GM03348 (cell line): ENCODE results near the gene TMEM234.
A peak's percentile ranks its signal among the peaks of the same experiment; 100 is the strongest.

Experiments used
- DNase-seq: peaks from one replicate; pipeline ENCODE4 v3.0.0; 2012; ENCODE audit warnings: low spot score

The TMEM234 gene

DNA sequence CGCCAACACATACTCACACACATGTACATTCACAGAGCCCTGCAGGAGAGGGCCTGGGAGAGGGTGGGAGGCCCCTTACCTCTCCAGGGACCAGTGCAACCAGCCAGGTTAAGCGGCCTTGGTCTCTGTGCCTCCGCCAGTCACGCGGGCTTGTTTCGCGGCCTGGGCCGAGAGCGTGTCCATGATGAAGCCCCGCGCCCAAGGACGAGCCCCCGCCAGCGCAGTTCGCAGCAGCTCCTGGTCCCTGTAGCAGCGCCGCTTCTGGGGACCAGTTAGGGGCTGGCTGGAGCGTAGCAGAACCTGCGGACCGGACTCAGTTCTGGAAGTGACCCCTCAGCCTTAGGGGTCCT lies 17.6 kb upstream of the TMEM234 start:
- DNase-seq, result no peak

DNA sequence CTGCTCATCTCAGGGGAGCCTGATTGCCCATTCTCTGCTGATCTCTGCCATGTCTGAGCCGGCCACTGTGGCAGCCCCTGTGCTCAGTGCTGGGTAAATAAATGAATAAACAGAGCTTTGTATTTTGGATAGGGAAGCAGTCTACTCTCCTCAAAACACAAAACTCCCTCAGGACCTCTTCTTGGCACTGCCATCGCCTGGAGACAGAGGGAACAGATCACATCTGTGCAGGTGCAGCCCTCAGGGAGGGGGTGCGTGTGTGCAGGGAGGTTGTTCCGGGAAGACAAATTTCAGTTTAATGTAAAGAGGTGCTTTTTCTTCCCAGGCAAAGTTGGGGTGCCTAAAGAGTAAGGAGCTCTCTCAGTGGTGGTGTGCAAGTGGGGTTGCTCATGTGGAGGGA lies 17.2 kb upstream of the TMEM234 start:
- no peak for DNase-seq

DNA sequence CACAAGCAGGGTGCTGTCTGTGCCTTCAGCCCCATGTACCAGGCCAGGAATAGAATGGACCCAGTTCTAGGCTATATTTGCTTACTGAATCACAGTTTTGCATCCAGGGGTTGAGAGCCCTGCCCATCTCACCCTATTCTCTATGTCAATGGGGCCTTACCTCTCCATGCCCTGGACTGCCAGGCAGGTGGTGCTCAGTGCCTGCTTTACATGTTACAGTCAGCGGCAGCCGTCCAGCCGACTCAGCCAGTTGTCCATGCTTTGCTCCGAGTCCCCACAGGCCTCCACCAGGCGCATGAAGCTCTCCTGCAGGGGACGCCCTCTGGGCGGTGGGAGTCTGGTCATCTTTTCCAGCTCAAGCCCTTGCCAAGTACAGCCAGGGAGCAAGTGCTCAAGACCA lies 12.6 kb upstream of the TMEM234 start:
- DNase-seq, result no peak

DNA sequence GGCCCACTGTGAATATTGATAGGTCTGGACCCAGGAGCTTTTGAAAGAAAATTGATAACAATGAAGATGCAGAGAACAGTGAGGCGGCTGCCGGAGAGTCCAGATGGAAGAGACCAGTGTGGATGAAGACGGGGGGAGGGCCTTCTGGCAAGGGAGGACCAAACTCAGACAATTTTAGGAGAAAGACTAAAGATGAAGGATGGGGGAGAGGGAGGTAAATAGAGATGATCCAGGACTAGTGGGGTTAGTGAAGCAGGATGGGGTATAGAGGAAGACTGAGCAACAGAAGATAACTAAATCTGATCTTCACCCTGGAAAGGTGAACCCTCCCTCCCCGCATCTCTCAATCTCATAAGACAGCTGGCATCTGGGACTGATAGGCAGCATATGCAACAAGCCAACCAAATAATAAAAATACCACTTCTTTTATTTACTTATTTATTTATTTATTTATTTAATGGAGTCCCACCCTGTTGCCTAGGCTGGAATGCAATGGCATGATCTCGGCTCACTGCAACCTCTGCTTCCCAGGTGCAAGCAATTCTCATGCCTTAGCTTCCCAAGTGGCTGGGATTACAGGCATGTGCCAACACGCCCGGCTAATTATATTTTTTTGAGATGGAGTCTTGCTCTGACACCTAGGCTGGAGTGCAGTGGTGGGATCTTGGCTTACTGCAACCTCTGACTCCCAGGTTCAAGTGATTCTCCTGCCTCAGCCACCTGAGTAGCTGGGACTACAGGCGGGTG lies 10.6 kb upstream of the TMEM234 start:
- DNase-seq, result no peak

DNA sequence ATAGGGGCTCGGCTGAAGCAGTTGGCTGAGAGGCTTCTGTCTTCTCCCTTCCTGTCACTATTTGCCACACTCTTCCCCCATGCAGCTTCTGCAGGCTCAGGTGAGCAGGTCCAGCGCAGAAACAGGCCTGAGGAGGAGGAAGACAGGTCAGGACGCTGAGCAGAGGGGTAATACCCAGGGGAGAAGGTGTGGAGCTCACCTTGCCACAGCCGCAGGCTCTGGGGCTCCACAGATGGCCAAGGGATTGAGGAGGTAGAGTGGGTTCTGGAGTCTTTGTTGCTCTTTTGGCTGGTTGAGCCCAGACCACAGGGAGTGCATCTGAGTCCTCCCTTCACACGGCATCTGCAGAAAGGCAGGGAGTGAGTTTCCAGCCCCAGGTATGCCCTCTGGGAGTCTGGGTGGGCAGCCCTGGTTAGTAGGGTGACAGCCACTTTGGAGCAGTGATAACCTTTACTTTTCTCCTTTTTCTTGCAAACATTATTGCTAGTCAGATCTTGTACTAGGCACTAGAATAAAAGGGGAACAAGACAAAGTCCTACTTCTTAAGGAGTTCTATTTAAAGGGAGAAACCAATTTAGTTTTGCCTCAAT lies 9.8 kb upstream of the TMEM234 start:
- DNase-seq, result no peak

DNA sequence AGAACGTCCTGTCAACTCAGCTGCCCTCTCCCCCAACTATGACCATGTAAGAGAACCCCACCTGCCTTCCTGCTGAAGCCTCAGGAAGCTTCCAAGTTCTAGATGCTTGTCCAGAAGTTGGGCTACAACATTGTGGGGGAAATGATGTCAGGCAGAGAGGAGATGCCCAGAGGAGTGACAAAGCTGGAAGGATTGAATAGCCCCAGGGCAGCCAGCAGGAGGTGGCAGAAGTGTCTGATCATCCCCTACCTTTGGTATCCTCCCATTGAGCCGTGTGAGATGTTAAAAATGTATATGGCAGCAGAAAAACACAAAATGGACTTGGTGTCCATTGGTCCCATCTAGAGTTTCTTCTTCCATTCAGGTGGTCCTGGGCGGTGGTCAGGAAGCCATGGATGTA lies 6.6 kb upstream of the TMEM234 start:
- DNase-seq, result no peak

DNA sequence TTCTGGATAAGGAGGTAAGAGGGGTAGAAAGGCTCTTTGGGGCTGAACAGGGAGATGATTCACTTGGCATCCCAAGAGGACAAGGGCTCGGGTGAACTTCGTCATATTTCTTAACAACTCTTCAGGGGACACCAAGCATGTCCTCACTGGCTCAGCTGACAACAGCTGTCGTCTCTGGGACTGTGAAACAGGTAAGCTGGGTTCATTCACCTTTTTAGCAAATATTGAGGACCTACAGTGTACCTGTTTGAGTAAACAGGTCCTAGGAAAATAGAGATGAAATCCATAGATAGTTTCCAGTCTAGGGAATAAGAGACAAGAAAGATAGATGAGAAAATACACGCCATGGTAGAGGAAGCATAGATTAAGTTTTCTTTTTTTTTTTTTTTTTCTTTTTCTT lies 2.1 kb upstream of the TMEM234 start:
- DNase-seq, result no peak

DNA sequence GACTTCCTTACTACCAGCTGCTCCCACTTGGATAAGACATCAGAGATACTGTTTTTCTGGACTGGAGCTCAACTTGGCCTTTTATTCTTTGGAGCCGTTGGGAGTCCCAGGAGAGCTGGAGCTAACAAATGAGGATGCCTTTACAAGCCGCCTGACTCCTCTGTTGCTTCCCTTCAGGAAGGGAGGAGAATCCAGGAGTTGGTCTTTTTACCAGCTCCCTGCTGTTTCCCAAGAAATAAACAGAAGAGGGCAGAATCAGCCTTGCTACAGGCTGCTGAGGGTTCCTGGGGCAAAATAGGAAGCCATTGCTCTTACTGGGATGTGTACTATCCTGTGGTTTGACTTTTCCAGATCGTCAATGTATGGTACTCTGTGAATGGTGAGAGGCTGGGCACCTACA lies 1.5 kb upstream of the TMEM234 start:
- no peak for DNase-seq

DNA sequence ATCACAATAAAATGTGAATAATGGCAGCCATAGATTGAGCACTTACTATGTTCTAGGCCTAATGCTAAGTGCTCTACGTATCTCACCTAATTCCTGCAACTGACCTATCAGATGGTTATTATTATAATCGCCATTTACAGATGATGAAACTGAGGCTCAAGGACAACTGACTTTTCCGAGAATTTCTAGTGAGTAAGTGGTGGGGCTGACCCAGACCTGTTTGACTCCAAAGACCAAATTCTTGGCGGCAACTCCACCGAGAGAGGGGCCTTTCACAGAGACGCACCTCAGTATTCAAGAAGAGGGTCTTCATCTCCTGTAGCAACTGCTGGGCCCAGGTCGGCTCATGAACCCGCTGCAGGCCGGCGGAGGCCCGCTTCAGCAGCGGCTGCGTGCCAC lies 573 bp downstream of the TMEM234 start:
- no peak for DNase-seq

DNA sequence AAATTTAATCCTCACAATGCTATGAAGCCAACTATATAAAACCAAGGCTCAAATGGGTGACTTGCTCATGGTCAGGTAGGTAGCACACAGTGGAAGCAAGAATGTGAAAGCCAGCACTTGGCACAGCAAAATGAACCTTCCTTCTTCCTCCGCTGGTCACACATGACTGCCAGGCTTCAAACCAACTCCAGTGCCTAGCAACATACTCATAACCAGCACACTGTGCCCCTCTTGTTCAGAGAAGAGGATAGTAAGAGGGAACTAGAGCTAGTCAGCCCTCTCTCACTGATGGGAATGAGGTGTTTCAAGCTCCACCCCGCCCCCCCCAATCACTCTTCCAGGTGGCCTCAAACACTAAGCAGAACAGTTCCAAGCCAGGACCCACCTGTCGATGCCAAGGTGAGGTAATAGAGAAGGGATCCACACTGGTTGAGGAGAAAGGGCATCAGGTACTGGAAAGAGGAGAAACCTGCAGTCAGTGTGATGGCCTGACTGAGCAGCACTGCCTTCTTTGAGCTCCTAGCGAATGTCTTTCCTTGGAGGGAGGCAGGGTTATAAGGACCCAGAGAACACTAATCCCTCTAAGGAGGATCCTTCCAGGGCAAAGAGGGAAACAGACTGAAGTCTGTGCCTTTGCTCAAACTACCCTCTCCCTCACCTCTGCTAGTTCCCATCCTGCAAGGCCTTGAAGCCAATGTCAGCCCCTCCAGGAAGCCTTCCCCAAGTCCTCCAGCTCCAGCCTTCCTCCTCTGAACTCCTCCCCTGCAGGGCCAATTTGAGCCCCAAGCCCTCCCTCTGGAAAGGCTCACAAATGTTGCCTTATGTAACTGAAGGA lies 1.2 kb downstream of the TMEM234 start:
- DNase-seq, result no peak

DNA sequence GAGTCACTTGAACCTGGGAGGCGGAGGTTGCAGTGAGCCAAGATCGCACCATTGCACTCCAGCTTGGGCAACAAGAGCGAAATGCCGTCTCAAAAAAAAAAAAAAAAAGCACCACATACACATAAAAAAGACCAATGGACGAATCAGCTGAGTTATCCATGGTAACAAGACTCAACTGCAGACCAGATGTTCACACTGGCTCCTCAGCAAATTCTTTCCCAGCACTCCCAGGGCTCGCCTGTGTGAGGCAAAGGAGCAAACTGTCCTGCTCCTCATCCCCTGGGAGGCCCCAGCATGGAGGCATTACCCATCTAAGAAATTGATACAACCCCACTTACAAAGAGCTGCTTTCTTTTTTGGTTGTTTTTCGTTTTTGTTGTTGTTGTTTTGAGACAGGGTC lies 3.1 kb downstream of the TMEM234 start:
- DNase-seq, result peak; percentile 67

DNA sequence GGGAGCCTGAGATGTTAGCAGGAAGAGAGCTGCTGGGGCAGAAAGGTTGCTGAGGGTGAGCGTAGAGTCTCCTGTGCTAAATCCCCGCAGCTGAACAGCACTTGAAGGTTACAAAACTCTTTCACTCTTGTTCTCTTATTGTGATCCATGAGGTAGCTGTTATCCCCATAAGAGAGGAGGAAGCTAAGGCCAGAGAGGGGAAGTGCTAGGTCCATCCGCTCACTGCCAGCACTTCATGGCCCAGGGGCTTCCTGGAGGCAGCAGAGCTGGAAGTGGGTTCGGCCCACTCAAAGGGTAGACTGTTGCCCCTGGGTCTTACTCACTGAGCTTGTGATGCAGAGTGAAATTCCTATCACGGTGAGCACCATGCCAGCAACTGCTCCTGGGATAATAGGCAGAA lies 5.6 kb downstream of the TMEM234 start:
- no peak for DNase-seq

DNA sequence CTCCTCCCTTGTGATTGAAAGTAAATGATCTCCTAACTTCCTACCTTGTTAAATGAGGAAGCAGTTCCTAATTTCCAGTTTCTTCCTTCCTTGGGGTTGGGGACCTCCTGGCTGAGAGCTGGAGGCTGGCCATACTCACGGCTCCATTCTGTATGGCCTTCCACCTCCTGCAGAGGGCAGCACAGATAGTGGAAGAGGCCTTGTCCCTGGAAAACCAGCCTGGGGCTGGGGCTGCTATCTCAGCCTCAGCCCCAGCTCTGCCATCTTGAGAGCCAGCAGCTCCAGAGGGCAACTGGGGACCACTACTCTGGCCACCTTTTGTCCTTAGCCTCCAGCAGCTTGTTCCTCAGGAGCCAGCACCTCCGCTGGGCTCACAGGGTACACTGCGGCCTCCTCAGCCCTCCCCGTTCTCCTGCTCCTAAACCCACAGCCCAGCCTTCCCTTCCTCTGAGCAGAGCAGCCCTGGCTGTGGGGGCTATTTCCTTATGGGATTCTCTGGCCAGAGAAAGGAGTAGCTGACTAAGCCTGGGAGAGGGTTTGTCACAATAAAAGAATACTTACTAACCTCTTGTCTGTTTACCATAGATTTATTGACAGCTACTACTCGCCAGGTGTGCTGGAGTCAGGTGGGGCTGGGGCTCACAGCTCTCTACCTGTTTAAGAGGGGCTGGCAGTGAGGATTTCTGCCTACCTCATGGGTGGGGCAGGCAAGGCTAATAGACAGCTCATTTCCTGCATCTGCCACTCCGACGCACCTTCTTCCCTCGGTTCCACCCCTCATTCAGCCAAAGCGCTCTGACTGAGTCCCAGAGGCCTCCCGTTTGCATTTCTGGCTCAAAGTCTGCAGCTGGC lies 6.3 kb downstream of the TMEM234 start:
- peak; percentile 85 for DNase-seq

DNA sequence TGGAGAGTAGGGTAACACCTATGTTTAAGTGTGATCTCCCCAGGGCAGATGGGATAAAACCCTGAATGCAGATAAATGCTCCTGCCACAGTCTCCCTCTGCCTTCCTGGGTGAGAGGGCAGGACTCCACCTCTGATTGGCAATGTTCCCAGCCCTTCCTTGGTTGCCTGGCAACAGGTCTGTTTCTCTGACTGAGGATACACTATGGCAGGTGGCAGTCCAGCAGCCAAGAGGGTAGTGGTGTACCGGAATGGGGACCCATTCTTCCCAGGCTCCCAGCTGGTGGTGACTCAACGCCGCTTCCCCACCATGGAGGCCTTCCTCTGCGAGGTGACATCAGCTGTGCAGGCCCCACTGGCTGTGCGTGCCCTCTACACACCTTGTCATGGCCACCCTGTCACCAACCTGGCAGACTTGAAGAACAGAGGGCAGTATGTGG lies 13.2 kb downstream of the TMEM234 start, which contains the start of gene DCDC2B:
Gene DCDC2B (plus strand): TSS at position 199 of the 438 bp plus-strand sequence. CDS start 5 bp downstream, at position 204.
- no peak for DNase-seq

DNA sequence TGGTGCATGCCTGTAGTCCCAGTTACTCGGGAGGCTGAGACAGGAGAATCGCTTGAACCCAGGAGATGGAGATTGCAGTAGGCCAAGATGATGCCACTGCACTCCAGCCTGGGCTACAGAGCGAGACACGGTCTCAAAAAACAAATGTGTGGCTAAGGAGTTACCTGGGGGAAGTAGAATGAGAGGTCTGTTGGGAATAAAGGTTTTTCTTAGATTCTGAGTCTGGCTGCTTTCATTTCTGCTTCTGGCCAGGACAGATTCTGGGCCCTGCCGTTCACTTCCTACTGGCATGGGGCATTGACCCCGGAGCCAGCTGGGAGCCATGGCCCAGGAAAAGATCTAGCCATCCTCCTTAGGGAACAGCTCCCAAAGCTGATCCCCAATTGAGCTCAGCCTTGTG lies 13.7 kb downstream of the TMEM234 start:
- DNase-seq, result no peak

DNA sequence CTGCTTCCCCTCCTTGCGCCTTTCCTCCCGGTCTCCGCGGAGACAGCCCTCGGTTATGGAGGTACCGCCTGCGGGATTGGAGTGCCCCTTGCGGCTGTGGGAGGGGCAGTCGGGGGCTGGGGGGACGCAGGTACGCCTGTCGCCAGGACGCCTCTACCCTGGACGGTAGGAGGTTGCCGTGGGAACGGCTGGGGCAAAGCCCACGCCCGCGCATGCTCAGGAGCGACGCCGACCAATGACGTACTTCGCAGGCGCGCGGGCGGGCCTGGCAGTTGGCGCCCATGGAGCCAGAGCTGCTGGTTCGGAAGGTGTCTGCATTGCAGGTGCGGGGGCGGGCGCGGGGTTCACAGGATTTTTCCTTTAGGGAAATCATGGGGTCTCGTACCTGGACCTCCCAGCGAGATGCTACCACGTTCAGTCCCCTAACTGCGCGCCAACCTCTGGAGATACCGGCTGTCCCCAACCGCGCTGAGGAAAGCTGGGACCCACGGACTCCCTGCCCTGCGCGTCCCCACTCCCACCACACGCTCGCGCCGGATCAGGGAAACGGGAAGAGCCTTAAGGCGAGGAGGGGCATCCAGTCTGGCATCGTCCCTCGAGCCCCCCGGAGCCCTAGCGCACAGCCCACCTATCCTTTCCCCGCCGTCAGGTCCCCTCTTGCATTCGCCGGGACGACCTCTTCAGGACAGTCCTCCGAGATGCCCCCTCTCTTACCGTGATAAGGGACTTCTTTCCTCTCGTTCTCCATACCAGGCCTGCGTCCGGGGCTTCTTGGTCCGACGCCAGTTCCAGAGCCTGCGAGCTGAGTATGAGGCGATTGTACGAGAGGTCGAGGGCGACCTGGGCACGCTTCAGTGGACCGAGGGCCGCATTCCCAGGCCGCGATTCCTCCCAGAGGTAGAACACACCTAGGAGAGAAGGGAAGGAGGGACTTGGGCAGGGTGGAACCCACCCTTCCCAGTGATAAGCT lies 16.5 kb downstream of the TMEM234 start, which contains the start of gene IQCC:
Gene IQCC (plus strand): TSS at position 271 of the 970 bp plus-strand sequence. CDS start 11 bp downstream, at position 282.
- peak; percentile 96 for DNase-seq

DNA sequence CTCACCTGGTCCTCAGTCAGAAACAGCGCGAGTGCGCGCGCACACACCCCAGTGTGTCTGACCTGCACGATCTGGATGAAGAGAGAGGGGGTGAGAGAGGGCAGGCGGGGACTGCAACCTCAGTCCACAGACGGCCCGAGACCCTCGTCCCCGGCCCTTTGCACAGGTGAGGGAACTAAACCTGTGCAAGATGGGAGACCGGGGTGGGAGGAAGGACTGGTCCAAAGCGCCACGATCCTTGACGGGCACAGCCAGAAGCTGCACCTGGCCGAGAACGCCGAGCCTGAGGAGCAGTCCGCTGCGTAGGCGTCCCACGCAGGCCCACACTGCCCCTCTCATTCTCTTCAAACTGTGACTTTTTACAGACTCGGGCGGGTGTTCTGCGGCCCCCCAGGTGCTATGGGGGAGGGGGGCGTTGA lies 17.2 kb downstream of the TMEM234 start:
- DNase-seq, result no peak

DNA sequence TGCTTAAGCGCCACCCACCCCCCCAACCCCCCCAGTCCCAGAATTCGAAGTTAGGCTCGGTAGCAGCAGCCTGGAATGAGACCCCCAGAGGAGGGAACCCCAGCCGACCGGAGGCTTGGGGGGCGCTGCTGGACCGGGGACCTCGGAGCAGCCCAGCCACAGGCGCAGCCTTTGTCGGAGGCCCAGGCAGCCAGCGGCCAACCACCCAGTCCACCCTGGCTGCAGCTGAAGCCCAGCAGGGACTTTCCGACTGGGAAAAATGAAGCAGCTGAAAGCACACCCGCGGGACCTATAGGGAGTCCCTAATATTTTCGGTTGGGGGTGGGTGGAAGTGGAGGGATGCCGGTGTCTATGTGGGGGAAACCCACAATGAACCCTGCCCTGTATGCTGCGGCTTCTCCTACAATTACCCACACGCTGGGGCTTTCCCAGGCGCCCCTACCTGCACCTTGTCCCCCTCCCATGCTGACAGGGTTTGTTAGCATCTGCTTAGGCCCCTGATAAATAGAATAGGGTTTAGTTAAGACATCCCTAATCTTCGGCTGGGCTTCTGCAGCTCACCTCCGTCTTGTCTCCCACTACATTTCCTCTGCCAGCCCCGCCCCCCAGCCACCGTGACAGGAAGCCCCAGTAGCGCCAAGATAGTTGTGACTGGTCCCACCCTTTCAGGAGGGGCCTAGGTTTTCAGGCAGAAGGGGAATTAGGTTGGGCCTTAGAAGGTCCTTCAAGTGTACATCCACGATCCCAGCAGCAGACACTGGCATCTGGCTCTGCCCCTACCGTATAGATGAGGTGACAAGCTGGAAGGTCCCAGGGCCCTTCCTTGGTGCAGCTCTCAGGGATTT lies 20.9 kb downstream of the TMEM234 start:
- DNase-seq, result peak; percentile 79

DNA sequence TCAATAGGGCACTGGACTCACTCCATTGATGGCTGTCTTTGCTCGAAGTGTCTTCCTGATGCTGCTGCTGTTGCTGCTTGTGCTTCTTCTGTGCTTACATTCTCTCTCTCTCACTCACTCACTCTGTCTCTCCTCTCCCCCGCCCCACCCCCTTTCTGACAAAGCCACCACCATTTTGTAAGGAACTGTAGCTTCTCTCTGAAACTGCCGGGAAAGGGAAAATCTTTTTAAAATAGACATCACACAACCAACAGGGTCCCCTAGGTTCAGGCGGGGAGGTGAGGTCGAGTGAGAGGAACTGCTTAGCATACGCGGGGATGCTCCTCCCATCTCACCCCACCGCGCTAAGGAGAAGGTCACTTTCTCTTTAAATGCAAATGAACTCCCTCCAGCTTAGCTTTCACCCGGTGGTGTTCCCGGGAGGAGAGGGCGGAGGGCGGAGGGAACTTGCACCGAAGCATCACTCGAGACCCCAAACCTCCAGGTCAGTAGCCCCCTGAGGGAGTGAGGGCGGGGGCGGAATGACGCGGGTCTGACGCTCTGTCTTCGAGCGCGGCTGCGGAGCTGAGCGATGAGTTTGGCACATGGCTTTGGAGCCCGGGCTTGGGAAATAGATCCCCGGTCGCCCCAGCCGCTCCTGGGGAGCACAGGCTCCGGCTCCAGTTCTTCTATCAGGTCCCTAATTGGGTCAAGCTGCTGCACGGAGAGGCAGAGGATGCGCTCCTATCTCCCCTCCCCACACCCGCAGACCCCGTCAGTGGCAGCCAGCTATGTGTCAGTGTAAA lies 21.7 kb downstream of the TMEM234 start, which contains the start of gene CCDC28B:
Gene CCDC28B (plus strand): TSS at position 370 of the 785 bp plus-strand sequence. CDS start 1,341 bp downstream, outside the sequence.
- DNase-seq, result peak; percentile 82
